GM19035 (cell line): Measurements from ENCODE around the gene CIDEC.

Experiments
- ATAC-seq: cut with Tn5 transposase; IDR thresholded peaks from one replicate; pipeline ENCODE4 v1.9.1; 2021; ENCODE audit not compliant: unreplicated experiment

Gene CIDEC, protein sequence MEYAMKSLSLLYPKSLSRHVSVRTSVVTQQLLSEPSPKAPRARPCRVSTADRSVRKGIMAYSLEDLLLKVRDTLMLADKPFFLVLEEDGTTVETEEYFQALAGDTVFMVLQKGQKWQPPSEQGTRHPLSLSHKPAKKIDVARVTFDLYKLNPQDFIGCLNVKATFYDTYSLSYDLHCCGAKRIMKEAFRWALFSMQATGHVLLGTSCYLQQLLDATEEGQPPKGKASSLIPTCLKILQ

DNA sequence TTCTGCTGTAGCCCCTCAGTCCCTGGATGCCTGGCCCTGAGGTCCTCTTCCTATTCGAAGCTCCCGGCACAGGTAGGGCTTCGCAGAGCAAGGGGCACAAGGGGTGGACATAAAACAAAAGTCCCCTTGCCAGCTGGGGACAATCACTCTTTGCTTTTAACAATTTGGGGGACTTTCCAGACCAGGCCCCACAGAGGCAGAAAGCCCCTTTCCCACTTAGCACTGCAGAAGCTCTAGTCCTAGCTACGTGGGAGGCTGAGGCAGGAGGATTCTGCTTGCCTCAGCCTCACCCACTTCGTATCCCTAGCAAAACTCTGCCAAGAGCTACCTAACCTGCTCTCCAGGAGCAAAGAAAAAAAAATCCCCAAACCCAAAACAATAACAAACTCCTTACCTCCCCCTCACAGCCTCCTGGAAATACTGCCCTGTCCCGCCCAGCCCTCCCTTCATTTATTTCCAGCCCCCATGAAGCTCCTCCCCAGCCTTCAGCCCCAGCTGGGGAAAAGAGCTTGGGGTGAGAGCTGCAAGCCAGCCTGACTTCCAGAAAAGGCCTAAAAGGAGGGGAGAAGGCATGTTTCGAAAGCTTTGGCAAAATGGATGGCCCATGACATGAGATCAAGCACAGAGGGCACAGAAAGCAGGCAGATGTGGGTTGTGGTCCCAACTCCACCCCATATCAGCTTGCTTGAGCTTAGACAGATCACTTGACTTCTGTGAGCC, at the start of gene CIDEC:
Gene CIDEC, minus strand, starts transcription at position 424 of the 720 bp plus-strand sequence. CDS start 1,767 bp downstream, outside the sequence.
- no peak for ATAC-seq

DNA sequence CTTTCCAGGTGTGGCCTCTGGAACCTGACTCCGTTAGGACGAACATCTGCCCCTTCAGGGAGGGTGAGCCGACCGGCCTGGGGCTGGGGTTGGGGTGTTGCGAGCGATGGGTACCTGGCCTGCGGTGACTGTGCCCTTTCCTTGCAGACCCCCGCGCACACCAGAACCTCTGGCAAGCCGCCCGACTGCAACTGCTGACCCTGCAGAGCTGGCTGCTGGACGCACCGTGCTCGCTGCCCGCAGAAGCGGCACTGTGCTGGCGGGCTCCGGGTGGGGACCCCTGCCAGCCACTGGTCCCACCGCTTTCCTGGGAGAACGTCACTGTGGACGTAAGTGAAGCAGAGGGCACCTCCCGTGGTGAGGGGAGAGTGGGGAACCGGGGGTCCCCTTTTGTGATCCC, 48.1 kb upstream of the CIDEC start:
- no peak for ATAC-seq

DNA sequence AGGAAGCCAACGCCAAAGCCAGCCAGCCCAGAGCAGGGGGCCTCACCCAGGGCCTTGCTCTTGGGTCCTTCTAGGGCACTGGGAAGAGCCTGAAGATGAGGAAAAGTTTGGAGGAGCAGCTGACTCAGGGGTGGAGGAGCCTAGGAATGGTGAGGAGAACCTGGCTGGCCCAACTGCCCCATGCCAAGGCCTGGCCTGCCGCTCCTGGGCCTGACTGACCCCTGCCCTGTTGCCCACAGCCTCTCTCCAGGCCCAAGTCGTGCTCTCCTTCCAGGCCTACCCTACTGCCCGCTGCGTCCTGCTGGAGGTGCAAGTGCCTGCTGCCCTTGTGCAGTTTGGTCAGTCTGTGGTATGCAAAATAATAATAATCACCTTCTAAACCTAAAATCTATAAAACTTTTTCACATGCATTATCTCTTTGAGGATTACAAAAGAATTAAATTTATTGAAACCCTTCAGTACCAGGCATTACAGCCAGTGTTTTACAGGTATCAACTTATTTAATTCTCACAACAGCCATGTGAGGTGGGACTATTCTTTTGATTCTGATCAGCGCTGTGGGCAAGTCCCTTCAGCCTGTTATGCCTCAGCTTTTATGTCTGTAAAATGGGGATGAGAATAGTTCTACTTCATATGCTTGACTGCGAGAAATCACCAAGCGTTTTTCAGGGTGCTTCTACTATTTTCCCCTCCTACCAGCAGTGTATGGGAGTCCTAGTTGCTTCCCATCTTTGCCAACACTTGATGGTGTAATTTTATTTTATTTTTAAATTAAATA, 38.4 kb upstream of the CIDEC start:
- no peak for ATAC-seq

DNA sequence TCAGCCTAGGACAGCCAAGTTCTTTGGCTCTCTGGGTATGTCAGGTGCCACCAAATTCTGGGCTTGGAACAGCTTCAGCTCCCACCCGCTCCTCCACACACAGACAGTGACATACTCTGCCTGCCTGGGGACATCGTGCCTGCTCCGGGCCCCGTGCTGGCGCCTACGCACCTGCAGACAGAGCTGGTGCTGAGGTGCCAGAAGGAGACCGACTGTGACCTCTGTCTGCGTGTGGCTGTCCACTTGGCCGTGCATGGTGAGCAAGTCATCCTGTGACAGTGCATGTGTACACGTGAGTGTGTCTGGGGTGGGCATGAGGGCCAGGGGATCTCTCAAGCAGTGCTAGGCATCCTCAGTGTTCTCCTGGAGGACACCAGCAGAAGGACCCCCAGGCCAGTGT, 37.8 kb upstream of the CIDEC start:
- no peak for ATAC-seq

DNA sequence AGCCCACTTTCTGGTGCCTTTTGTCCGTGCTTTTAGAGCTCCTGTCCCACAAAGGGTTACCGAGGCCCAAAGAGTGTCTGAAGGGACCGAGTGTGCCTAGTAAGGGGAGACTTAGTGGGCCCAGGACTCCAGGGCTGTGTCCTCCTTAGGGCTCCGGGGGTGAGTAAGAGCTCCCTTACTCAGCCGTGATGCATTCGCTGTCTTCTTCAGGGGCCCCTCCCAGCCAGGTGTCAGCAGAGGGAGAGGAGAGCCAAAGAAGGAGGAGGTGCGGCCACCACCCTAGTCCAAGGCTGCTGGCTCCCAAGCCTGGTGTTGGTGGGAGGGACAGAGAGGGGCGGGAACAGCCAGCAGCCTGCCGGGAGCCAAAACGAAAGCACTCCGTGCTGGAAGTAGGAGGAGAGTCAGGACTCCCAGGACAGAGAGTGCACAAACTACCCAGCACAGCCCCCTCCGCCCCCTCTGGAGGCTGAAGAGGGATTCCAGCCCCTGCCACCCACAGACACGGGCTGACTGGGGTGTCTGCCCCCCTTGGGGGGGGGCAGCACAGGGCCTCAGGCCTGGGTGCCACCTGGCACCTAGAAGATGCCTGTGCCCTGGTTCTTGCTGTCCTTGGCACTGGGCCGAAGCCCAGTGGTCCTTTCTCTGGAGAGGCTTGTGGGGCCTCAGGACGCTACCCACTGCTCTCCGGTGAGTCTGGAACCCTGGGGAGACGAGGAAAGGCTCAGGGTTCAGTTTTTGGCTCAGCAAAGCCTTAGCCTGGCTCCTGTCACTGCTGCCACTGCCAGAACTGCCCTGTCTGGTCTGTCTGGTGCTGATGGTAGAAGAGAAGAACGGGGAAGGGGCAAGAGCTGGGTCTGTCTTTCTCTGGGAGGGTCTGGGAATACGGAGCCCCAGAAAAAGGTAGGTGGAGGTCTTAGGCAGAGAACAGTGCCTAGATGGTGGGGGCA, 37.0 kb upstream of the CIDEC start, which contains the start of gene IL17RC:
Gene IL17RC, plus strand, starts transcription at position 365 of the 947 bp plus-strand sequence. Its CDS starts 218 bp downstream, at position 583.
- no peak for ATAC-seq

DNA sequence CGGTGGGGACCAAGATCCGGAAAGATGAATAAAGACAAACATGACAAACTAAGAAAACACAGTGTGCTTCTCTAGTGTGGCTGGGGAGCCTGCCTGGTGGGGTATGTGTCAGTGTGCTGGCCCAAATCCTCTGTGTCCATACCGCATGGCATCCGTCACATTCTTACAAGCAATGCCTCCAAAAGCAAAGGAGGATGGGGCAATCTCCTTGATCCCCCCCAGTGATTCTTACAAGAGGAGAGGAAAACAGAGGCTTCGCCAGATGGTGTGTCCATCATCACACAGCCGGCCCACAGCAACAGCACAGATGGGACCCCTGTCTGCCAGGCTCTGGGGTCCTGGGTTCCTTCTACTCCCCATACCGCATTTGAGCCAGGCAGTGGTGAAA, 36.3 kb upstream of the CIDEC start:
- ATAC-seq: no peak

DNA sequence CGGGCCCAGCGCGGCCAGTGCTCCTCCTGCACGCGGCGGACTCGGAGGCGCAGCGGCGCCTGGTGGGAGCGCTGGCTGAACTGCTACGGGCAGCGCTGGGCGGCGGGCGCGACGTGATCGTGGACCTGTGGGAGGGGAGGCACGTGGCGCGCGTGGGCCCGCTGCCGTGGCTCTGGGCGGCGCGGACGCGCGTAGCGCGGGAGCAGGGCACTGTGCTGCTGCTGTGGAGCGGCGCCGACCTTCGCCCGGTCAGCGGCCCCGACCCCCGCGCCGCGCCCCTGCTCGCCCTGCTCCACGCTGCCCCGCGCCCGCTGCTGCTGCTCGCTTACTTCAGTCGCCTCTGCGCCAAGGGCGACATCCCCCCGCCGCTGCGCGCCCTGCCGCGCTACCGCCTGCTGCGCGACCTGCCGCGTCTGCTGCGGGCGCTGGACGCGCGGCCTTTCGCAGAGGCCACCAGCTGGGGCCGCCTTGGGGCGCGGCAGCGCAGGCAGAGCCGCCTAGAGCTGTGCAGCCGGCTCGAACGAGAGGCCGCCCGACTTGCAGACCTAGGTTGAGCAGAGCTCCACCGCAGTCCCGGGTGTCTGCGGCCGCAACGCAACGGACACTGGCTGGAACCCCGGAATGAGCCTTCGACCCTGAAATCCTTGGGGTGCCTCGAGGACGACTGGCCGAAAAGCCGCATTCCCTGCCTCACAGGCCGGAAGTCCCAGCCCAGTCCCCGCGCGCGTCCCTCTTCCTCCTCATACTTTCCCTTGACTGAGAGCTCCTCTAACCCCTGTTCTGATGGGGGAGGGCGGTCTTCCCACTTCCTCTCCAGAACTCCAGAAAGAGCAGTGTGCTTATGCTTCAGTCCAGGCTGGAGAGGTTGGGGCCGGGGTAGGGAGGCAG, 35.4 kb upstream of the CIDEC start:
- no peak for ATAC-seq

DNA sequence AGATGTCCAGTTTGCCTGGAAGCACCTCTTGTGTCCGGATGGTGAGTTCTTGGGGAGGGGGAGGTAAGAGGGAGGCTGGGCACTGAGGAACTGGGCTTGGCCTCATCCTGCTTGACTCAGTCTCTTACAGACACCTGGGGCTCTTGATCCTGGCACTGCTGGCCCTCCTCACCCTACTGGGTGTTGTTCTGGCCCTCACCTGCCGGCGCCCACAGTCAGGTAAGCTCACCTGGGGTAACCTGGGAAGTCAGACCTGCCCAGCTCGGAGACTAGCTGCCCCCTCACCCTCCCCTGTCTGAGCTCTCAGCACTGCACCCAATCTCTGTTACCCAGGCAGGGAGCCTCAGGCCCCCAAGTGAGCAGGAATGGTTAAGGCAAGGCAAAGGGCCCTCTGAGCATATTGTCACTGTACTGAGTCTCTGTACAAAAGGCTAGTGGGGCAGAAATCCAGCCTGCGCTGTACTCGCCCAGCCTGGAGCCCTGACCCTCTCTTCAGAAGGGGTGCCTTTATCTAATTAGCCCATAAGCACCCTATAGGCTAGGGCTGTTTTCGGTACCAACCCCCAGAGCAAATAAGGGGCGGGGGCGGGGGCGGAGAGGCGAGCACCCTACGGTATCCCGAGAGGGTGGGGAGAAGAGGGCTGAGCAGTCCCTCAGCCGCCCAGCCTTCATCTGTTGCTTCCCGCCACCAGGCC, 34.7 kb upstream of the CIDEC start:
- no peak for ATAC-seq

DNA sequence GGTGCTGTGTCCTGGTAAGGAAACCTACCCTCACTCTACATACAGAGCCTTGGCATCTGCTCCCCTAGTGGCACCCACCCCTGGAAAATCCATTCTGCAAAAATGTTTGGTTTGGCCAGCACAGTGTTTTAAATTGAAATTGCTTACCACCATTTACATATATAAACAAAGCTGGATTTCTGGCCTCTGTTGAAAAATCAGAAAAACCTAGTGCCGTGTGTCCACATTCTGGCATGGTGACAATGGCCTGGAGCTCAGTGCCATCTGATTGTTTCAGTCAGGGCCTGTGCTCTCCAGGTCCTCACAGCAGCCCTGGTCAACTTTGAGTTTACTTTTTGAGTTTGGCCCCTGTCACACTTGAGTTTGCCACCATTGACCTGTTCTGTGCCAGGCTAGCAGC, 34.0 kb upstream of the CIDEC start:
- ATAC-seq: no peak

DNA sequence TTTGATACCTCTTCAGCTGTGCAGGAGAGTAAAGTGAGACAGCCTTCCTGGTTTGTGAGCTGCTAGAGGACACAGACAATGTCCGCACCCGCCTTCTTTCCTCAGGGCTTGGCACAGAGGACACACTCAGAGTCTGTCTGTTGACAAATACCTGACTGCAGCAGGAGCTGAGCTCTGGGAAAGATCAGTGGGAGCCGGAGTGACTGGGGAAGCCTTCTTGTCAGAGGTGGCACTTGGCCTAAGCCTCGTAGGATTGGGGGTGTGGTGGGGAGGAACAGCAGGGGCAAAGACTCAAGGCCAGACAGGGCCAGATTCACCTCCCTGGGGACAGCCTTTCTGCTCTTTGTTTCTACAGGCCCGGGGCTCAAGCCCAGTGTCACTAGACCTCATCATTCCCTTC, 33.5 kb upstream of the CIDEC start:
- no peak for ATAC-seq

DNA sequence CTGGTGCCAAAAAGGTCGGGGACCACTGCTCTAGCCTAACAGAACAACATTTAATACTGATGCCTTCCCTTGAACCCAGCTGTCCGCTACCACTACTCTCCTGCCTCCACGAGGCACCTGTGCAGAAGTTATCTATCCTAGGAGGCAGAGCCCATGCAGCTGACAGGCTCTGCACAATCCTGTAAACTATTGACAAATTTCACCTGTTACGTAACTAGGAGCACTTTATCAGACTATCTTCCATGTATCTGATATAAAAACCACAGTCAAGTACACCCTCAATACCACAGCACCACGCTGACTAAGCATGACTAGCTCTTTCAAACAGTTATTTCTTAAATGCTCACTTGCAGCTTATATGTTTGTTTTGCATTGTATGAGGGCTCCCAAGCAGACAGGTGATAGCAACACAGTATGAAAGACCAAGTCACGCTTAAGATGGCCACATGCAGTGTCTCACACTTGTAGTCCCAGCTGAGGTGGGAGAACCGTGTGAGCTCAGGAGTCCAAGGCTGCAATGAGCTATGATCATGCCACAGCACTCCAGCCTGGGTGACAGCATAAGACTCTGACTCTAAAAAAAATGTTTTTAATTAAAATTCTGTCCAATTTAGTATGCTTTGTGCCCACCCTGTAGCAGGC, 32.4 kb upstream of the CIDEC start:
- ATAC-seq: no peak

DNA sequence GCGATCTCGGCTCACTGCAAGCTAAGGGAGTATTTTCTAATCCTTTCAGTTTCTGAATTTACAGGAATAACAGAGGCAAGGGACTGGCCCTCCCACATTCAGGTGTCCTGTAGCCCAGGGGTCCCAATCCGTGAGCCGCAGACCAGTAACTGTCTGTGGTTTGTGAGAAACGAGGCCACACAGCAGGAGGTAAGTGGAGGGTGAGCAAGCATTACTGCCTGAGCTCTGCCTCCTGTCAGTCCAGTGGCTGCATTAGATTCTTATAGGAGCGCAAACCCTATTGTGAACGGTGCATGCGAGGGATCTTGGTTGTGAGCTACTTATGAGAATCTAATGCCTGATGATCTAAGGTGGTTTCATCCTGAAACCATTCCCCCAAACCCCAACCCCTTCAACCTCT, 31.8 kb upstream of the CIDEC start:
- no peak for ATAC-seq

DNA sequence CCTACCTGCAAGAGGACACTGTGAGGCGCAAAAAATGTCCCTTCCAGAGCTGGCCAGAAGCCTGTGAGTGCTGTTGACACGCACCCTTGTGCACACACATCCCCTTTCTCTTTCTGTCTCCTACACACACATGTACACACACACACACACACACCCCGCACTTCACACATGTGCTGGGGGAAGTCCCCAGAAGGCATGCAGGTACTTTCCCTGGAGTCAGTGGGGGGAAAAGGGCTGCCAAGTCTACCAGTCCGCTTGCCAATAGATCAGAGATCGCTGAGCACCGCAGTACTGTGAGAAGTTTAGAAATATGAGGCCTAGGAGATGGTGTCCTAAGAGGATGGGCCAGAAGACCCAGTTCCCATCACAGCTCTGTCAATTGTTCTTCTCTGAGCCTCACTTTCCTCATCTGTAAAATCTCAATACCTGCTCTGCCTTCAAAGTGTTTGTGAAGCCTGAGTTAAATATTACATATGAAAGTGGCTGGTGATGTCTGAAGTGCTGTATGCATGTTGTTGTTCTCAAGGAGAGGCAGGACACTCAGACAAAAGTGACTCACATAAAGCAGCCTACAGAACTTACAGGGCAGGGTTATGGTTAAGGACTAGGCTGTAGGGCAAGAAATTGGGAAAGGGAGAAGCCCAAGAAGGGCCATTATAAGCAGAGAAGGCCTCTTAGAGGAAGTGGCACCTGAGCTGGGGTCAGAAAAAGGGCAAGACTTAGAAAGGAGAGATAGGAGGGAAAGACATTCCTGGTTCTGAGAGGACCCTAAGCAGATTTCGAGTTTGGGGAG, 29.4 kb upstream of the CIDEC start:
- no peak for ATAC-seq

DNA sequence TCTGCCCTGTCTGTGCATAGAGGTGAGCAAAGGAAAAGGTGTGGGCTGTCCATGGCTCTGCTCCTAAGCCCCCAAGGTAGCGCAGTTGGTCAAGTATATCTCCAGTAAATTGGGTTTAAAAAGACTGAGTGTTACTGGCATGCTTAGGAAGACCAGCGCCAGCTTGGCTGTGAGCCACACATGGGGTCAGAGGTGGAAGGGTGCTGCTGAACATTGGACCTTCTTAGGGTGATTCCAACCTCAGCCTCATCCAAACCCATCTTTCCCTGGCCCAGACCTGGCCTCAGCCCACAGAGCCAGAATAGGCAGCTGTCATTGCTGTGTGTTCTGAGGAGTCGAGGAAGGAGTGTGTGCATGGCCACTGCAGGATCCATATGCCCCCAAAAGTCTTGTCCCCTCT, 28.2 kb upstream of the CIDEC start:
- no peak for ATAC-seq

DNA sequence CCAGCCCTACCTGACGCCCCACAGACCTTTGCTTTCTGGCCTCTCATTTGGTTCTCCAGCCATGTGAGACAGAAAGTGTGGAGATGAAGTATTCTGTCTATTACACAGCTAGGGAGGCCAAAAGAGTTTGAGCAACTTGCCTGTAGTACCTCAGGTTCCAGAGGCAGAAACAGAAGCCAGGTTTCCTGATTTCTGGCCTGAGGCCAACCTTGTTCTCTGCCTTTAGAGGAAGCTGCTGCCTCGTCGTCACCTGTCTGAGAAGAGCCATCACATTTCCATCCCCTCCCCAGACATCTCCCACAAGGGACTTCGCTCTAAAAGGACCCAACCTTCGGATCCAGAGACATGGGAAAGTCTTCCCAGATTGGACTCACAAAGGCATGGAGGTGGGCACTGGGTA, 26.4 kb upstream of the CIDEC start:
- ATAC-seq: no peak

DNA sequence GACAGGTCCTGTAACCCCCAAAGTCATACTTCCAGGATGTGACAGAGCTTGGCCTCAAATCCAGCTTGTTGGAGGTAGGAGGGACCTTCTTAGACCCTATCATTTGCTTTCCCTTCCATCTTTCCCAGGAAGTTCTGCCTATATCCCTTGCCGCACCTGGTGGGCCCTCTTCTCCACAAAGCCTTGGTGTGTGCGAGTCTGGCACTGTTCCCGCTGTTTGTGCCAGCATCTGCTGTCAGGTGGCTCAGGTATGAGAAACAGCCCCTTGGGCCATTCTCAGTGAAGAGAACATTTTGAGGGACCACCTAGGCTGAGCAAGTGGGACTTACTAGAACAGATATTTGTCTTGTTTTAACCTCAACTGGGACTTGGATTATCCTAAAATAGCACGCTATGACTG, 23.9 kb upstream of the CIDEC start:
- ATAC-seq: no peak

DNA sequence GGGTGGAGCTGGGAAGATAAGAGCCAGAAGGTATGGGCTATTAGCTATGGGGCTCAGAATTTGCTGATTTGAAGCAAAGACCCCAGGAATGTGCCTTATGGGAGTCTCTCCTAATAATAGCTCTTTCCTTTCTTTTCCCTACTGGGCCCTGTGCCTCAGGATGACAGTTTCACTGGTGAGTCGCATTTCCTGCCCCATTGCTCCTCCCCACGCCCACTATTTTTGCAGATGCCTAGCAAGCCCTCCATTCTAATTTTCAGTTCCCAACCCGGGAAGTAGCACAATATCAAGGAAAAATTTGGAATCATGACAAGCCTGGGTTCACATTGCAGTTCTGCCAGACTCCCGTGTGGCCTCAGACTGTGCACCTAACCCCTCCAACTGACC, 23.2 kb upstream of the CIDEC start:
- no peak for ATAC-seq
